A673 (cell line): Measurements from ENCODE around the gene NVL.

Source experiments
- CTCF ChIP-seq: fragments of 300-800, 200-600 bp; sonication (generic); conservative IDR thresholded peaks from 2 replicates; pipeline ENCODE4 v1.5.1; 2017; ENCODE audit warnings: low read depth, mild to moderate bottlenecking, antibody characterized with exemption, low read length, moderate library complexity, mixed read lengths
- EZH2 ChIP-seq: fragments of 200-600 bp; sonication (generic); IDR thresholded peaks from 2 replicates; pipeline ENCODE4 v1.6.1; 2017; ENCODE audit warnings: borderline replicate concordance, low read depth, mild to moderate bottlenecking, mixed read lengths, antibody characterized with exemption, low read length; ENCODE audit not compliant: poor library complexity, severe bottlenecking

GRCh38 chr1:224282140-224282539, 47.8 kb downstream of the NVL start:
- TF ChIP-seq CTCF, result no peak
- TF ChIP-seq EZH2, result no peak
